GM18502 (cell line): ENCODE measurements around the gene MGAT5B.
A peak's percentile ranks its signal among the peaks of the same experiment; 100 is the strongest.
"Not testable (repeated sequence)": the region's sequence is repeated elsewhere in the genome, so short reads cannot be mapped to it uniquely, and the experiment has no call there.

Source experiments
- ATAC-seq: cut with Tn5 transposase; IDR thresholded peaks from one replicate; pipeline ENCODE4 v1.9.1; 2021; ENCODE audit warnings: mild to moderate bottlenecking; ENCODE audit not compliant: unreplicated experiment, poor library complexity

MGAT5B gene, protein sequence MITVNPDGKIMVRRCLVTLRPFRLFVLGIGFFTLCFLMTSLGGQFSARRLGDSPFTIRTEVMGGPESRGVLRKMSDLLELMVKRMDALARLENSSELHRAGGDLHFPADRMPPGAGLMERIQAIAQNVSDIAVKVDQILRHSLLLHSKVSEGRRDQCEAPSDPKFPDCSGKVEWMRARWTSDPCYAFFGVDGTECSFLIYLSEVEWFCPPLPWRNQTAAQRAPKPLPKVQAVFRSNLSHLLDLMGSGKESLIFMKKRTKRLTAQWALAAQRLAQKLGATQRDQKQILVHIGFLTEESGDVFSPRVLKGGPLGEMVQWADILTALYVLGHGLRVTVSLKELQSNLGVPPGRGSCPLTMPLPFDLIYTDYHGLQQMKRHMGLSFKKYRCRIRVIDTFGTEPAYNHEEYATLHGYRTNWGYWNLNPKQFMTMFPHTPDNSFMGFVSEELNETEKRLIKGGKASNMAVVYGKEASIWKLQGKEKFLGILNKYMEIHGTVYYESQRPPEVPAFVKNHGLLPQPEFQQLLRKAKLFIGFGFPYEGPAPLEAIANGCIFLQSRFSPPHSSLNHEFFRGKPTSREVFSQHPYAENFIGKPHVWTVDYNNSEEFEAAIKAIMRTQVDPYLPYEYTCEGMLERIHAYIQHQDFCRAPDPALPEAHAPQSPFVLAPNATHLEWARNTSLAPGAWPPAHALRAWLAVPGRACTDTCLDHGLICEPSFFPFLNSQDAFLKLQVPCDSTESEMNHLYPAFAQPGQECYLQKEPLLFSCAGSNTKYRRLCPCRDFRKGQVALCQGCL

DNA sequence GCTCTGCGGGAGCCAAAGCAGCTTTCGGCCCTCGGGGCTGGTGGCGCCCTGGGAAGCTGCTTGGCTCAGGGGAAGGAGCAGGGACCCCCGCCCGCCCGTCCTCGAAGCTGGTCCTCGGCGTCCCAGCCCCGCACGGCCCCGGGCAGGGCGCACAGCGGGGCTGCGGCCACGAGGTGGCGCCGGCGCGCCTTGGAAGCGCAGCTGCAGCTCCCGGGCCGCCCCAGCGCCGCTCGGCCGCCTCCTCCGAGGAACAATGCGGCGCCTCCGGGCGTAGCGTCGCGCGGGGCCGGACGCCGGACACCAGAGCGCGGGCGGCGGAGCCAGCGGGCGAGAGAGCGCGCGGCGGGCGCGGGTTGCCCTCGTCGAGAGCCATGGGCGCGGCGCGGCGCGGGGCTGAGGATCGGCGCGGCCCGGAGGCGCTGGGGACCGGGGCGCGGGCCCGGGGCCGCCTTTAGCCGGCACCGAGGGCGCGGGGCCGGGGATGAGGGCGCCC, at the start of gene MGAT5B:
Gene MGAT5B (plus strand): TSS at position 229 of the 493 bp plus-strand sequence. CDS start 626 bp downstream, outside the sequence.
- peak; percentile 62 for ATAC-seq

DNA sequence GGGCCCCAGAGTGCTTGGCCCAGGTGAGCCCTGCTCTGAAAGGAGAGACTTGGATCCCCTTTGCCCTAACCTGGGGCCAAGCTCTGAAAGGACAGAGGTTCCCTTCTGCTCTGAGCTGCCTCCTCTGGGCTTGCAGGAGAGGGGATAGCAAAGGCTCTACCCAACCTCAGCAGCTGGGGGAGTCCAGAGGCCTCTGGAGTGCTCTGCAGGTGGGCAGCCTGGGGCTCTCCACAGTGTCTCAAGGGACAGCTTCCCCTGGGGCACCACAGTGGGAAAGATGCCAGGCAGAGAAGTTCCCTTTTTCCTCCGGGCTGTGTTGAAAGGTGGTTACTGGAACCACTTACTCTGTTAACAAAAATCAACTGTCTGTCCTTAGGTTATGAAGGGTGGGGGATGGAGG, 48.2 kb upstream of the MGAT5B start:
- no peak for ATAC-seq

DNA sequence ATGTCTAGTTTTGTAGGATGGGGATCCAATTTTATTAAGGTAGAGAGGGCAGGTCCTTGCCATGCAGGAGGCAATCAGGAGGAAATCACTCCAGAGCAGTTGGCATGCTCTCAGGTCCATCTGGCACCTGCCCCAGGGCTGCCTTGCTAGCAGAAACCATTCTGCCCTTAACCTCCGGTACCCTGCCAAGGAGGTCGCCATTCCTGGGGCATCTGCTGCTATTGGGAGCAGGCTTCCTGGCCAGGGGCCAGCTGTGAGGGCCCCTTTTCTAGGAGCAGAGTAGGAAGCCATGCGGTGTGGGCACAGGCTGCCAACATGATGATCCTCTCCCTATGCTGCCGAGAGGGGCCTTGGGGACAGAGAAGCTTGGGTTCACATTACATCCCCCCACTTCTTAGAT, 47.6 kb upstream of the MGAT5B start:
- no peak for ATAC-seq

DNA sequence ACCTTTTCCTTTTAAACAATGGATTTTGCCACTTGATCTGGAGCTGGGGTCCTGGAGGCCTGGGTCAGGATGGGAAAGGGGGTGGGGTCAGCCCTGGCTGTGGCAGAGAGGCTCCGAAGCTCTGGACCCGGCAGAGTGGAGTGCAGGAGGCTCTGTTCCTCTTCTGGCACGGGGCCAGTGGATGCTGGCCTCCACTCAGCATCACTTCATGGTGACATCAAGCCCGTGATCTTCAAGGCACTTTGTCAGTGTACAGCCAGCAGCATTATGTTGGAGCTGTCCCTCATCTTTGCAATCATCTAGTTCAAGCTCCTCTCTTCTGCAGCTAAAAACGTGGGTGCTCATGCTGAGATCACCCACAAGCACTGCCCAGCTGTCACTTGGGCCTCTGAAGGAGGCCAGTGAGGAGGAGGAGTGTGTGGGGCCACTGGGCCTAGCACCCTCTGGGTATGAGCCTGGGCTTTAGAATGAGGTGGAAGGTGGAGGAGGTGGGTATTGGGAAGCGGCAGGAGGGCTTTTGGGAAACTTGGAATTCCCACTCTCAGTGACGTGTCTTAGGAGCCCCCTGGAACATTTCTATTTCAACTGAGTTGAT, 45.9 kb upstream of the MGAT5B start:
- no peak for ATAC-seq

GRCh38 chr17:76824093-76824492, 44.1 kb upstream of the MGAT5B start:
- ATAC-seq, result no peak

- ATAC-seq, result no peak
Observed at GRCh38 chr17:76826330-76827068, 41.7 kb upstream of the MGAT5B start.

DNA sequence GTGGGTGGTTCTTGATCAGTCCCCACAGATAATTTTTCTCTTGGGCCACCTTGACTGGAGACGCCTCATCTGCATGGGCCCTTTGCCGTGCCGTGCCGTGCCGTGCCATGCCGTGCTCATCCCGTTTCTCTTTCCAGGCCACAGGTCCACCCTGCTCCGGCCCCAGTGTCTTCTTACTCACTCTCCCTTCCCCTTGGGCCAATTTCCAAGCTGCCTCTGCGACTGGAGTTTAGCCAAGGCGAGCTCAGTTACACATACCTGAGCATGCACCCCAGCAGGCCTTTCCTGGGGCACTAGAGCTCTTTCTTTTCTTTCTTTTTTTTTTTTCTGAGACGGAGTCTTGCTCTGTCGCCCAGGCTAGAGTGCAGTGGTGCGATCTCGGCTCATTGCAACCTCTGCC, 40.5 kb upstream of the MGAT5B start:
- no peak for ATAC-seq

DNA sequence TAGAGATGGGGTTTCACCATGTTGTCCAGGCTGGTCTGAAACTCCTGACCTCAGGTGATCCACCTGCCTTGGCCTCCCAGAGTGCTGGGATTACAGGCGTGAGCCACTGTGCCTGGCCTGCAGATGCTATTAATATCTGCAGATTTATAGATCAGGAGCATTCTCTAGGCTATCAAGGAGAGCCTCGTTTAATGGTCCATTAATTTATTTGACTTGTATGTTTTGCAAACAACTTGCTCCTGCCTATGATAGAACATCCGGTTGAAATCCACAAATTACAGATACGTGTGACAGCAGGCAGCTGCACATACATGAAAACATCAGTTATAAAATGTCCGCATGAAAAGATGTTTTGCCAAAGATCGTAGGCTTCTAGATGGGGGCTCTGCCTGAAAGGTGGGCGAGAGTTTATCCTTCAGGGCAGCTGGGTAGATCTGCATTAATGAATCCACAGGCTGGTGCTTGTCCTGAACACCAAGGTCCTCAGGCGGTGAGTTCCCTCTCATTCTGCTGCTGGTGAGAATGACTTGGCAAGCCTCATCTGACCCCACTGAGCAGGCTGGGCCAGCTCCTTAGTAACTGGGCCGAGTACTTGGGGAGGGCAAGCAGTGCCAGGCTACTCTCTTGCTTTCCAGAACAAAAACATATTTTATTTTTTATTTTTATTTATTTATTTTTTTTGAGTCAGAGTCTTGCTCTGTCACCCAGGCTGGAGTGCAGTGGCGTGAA, 37.1 kb upstream of the MGAT5B start:
- ATAC-seq, result no peak

GRCh38 chr17:76833034-76833644, 35.1 kb upstream of the MGAT5B start:
- ATAC-seq, result no peak

GRCh38 chr17:76833747-76834146, 34.5 kb upstream of the MGAT5B start:
- no peak for ATAC-seq

DNA sequence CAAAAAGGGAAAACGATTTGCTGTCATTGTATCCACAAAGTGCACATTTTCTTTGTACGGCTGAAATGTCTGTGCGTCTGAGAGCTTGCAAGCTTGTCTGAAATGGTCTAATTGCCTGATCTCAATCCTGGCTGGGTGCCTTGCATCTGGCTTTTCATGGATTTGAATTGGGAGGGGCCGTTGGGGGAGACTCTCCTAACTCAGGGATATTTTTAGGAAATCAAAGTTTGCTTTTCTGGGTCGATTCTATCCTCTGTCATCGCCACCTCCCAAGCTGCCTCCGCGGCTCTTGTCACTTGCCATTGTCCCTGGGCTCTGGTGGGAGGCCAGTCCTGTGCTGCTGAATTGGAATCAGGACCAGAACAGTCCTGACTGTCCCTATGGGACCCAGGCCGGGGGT, 33.3 kb upstream of the MGAT5B start:
- ATAC-seq, result no peak

- ATAC-seq, result no peak
Observed at GRCh38 chr17:76840443-76840767, 27.8 kb upstream of the MGAT5B start.

- no peak for ATAC-seq
Observed at GRCh38 chr17:76840884-76841775, 27.1 kb upstream of the MGAT5B start.

DNA sequence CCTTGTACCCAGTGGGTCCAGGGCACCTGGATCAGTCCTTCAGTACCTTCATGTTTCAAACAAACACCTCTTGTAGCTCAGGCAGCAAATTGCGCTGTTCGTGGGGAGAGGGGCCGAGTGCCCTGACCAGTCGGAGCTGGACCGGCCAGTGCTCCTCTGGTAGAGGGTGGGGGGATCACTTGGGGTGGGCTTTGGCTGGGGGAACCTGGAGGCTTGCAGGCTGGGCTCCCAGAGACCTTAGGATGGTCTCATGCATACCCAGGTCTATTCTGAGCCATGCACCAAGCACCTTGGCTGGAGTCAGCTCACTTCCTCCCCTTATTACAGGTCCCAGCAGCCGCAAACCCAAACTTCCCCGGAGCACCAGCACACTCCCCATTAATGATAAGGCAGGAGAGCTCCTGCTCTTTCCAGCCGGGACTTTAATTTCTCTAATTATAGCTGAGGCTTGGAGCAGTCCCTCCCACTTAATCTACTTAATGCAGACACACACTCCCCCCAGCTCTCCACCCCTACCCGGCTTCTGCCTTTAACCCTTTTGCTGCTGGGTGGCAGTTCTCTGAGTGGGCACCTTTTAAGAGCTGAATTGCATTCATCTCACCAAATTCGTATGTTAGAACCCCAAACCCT, 26.3 kb upstream of the MGAT5B start:
- no peak for ATAC-seq

DNA sequence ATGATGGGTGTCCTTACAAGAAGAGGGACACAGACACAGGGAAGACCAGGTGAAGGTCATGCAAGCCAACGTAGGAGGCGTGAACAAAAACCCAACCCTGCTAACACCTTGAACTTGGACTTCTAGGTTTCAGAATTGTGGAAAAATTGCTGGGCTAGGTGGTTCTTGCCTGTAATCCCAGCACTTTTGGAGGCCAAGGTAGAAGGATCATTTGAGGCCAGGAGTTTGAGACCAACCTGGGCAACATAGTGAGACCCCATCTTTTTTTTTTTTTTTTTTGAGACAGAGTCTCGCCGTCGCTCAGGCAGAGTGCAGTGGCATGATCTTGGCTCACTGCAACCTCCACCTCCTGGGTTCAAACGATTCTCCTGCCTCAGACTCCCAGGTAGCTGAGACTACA, 25.1 kb upstream of the MGAT5B start:
- ATAC-seq, result not testable (repeated sequence)

GRCh38 chr17:76843703-76844484, 24.3 kb upstream of the MGAT5B start:
- no peak for ATAC-seq

DNA sequence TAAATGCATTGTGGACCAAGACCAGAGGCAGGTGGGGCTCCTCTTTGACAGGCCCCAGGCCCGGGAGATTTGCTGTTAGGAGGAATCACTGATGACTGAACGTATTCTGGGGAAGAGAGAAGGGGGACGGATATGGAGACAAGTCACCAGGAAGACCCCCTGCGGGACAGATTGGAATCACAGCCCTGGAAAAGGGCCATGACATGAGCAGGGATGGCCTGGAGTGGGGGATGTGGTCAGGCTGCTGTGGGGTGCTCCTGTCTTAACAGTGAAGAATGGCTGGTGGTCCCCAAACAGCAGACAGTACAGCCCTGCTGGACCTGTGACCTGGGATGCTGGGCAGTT, 23.7 kb upstream of the MGAT5B start:
- no peak for ATAC-seq
